H1 (cell line): Measurements from ENCODE around the gene DCAF16. TPM values are rescaled to one million over a fixed set of nuclear protein-coding genes. Genes with fewer than 3 reads are reported as not detected.

ENCODE experiments used
- CTCF ChIA-PET: fragments of 300-600 bp; sonication (Branson Sonifier 250); formaldehyde crosslinking; loops from one replicate; lab custom pipeline; 2021; ENCODE audit not compliant: partially characterized antibody; lab: Charles Lee
- POLR2A ChIA-PET: fragments of 300-600 bp; sonication (Branson Sonifier 250); formaldehyde crosslinking; loops from one replicate; lab custom pipeline; 2021; ENCODE audit warnings: inconsistent platforms; ENCODE audit not compliant: partially characterized antibody; lab: Charles Lee
- DNase-seq, 2 experiments: peaks; one replicate each; pipeline versions ENCODE4 v3.0.0 to v3.0.0-alpha.2; 2010 to 2022; ENCODE audit warnings: low spot score in 2 of 2, low read depth in 1 of 2, mixed read lengths in 1 of 2
- FAIRE-seq: peaks from 2 replicates; lab custom pipeline; 2011; peaks lifted over from hg19 to GRCh38; lab: Jason Lieb, UNC
- H2AFZ ChIP-seq: 2 replicates; pipeline ENCODE4 v1.8.1; 2012; ENCODE audit warnings: low read length, inconsistent platforms
- H2AK5ac ChIP-seq: 2 replicates; pipeline ENCODE4 v1.6.1; 2013; ENCODE audit warnings: low read depth, low read length
- H2BK120ac ChIP-seq: replicated peaks from 2 replicates; pipeline ENCODE3; 2013; ENCODE audit warnings: low read depth, low read length, inconsistent platforms
- H2BK12ac ChIP-seq: 2 replicates; pipeline ENCODE4 v1.6.1; 2013; ENCODE audit warnings: low read depth, low read length
- H2BK15ac ChIP-seq: 2 replicates; pipeline ENCODE4 v1.6.1; 2013; ENCODE audit warnings: low read length
- H2BK20ac ChIP-seq: 2 replicates; pipeline ENCODE4 v1.6.1; 2013; ENCODE audit warnings: low read length
- H2BK5ac ChIP-seq: 2 replicates; pipeline ENCODE4 v1.6.1; 2013; ENCODE audit warnings: low read depth, low read length
- H3K14ac ChIP-seq: 2 replicates; pipeline ENCODE4 v1.6.1; 2013; ENCODE audit warnings: inconsistent platforms; ENCODE audit not compliant: insufficient read length
- H3K18ac ChIP-seq: 2 replicates; pipeline ENCODE4 v1.6.1; 2013; ENCODE audit warnings: low read length; ENCODE audit errors: extremely low read depth
- H3K23ac ChIP-seq: 2 replicates; pipeline ENCODE4 v1.6.1; 2013; ENCODE audit warnings: inconsistent platforms; ENCODE audit not compliant: insufficient read length
- H3K23me2 ChIP-seq: 2 replicates; pipeline ENCODE4 v1.6.1; 2013; ENCODE audit warnings: low read depth, low read length
- H3K27ac ChIP-seq: 2 replicates; pipeline ENCODE4 v1.6.1; 2011; ENCODE audit warnings: low read depth, low read length, inconsistent platforms
- H3K27me3 ChIP-seq, 4 experiments: replicated peaks in 1 of 4; 1 replicate in 1 of 4; 2 replicates in 3 of 4; pipeline versions ENCODE4 v1.6.1 to v1.8.1; 2011 to 2013; ENCODE audit warnings: low read length in 3 of 4, mild to moderate bottlenecking in 3 of 4, inconsistent platforms in 2 of 4, mixed read lengths in 2 of 4, moderate library complexity in 1 of 4; ENCODE audit not compliant: control insufficient read depth in 3 of 4, insufficient read depth in 3 of 4; ENCODE audit errors: extremely low read depth in 1 of 4
- H3K36me3 ChIP-seq, 4 experiments: 2 replicates each; pipeline versions ENCODE4 v1.6.1 to v1.8.1; 2011 to 2013; ENCODE audit warnings: mild to moderate bottlenecking in 4 of 4, low read length in 3 of 4, moderate library complexity in 2 of 4, control low read depth in 1 of 4, inconsistent platforms in 1 of 4; ENCODE audit not compliant: insufficient read depth in 4 of 4, control insufficient read depth in 2 of 4
- H3K4ac ChIP-seq: replicated peaks from 2 replicates; pipeline ENCODE3; 2013; ENCODE audit warnings: low read length, low read depth, mixed read lengths, inconsistent platforms; ENCODE audit not compliant: insufficient read length
- H3K4me1 ChIP-seq, 4 experiments: replicated peaks in 1 of 4; 1 replicate in 1 of 4; 2 replicates in 3 of 4; pipeline versions ENCODE4 v1.6.1 to v1.8.1; 2011 to 2013; ENCODE audit warnings: low read length in 3 of 4, inconsistent platforms in 2 of 4, mixed read lengths in 1 of 4; ENCODE audit not compliant: insufficient read depth in 4 of 4, control insufficient read depth in 3 of 4
- H3K4me2 ChIP-seq, 2 experiments: 2 replicates each; pipeline versions ENCODE4 v1.6.1 to v1.8.1; 2011 to 2013; ENCODE audit warnings: low read depth in 2 of 2, low read length in 2 of 2, control low read depth in 1 of 2, inconsistent platforms in 1 of 2, mild to moderate bottlenecking in 1 of 2; ENCODE audit not compliant: insufficient read depth in 1 of 2
- H3K4me3 ChIP-seq, 4 experiments: fragments of 200-600, 300-600 bp in 1 of 4; sonication (generic), shearing (Covaris generic), sonication (Bioruptor Twin) in 1 of 4; 2 replicates each; pipeline versions ENCODE4 v1.5.1 to v1.8.1; 2011 to 2016; ENCODE audit warnings: low read length in 4 of 4, low read depth in 3 of 4, control low read depth in 2 of 4, inconsistent platforms in 2 of 4, mild to moderate bottlenecking in 2 of 4, mixed read lengths in 1 of 4, moderate library complexity in 1 of 4; ENCODE audit not compliant: insufficient read depth in 2 of 4; ENCODE audit errors: extremely low read depth in 1 of 4
- H3K56ac ChIP-seq: replicated peaks from 2 replicates; pipeline ENCODE3; 2013; ENCODE audit warnings: low read depth, mild to moderate bottlenecking, mixed read lengths, low read length, inconsistent platforms; ENCODE audit not compliant: insufficient read length
- H3K79me1 ChIP-seq: 2 replicates; pipeline ENCODE4 v1.6.1; 2013; ENCODE audit warnings: low read depth, low read length, control low read depth
- H3K79me2 ChIP-seq, 2 experiments: 2 replicates each; pipeline versions ENCODE4 v1.6.1 to v1.8.1; 2012 to 2013; ENCODE audit warnings: low read length in 2 of 2, mild to moderate bottlenecking in 2 of 2, inconsistent platforms in 1 of 2; ENCODE audit not compliant: insufficient read depth in 2 of 2, control insufficient read depth in 1 of 2
- H3K9ac ChIP-seq, 4 experiments: replicated peaks in 1 of 4; 1 replicate in 1 of 4; 2 replicates in 3 of 4; pipeline versions ENCODE4 v1.6.1 to v1.8.1; 2011 to 2013; ENCODE audit warnings: low read depth in 3 of 4, low read length in 3 of 4, control low read depth in 2 of 4, mild to moderate bottlenecking in 2 of 4, moderate library complexity in 2 of 4, inconsistent platforms in 1 of 4; ENCODE audit errors: extremely low read depth in 1 of 4
- H3K9me3 ChIP-seq, 2 experiments: 2 replicates each; pipeline versions ENCODE4 v1.6.1 to v1.8.1; 2012 to 2013; ENCODE audit warnings: mild to moderate bottlenecking in 2 of 2, moderate library complexity in 2 of 2, control low read depth in 1 of 2, inconsistent platforms in 1 of 2, low read depth in 1 of 2, low read length in 1 of 2, mixed read lengths in 1 of 2; ENCODE audit not compliant: insufficient read depth in 2 of 2
- H4K20me1 ChIP-seq, 2 experiments: replicated peaks in 1 of 2; 2 replicates each; pipeline versions ENCODE3 to v1.8.1; 2011 to 2013; ENCODE audit warnings: inconsistent platforms in 2 of 2, low read length in 2 of 2, mild to moderate bottlenecking in 1 of 2; ENCODE audit not compliant: insufficient read depth in 2 of 2, control insufficient read depth in 1 of 2
- H4K5ac ChIP-seq: 2 replicates; pipeline ENCODE4 v1.6.1; 2013; ENCODE audit warnings: low read length, low read depth, mixed read lengths, inconsistent platforms; ENCODE audit not compliant: insufficient read length
- H4K8ac ChIP-seq: 2 replicates; pipeline ENCODE4 v1.8.0; 2013; ENCODE audit warnings: mild to moderate bottlenecking, moderate library complexity, low read length, inconsistent platforms; ENCODE audit not compliant: insufficient read depth; ENCODE audit errors: extremely low read depth
- H4K91ac ChIP-seq: replicated peaks from 2 replicates; pipeline ENCODE3; 2013; ENCODE audit warnings: low read length, mixed read lengths, inconsistent platforms; ENCODE audit not compliant: insufficient read length
- ASH2L ChIP-seq: fragments of 200-600, 300-600 bp; sonication (generic); IDR thresholded peaks from one replicate; pipeline ENCODE4 v1.7.1; 2017; ENCODE audit warnings: low read length
- BRCA1 ChIP-seq: IDR thresholded peaks from 2 replicates; pipeline ENCODE4 v1.6.1; 2012; ENCODE audit warnings: low read depth, low read length, improper control_type of control experiment
- CEBPB ChIP-seq: IDR thresholded peaks from 2 replicates; pipeline ENCODE4 v1.6.1; 2012; ENCODE audit warnings: low read depth, low read length
- EP300 ChIP-seq, 2 experiments: IDR thresholded peaks; 1 replicate in 1 of 2; 2 replicates in 1 of 2; pipeline ENCODE4 v1.6.1; 2011 to 2012; ENCODE audit warnings: low read depth in 2 of 2, low read length in 2 of 2, mild to moderate bottlenecking in 2 of 2, borderline replicate concordance in 1 of 2, inconsistent platforms in 1 of 2, moderate library complexity in 1 of 2
- EZH2 ChIP-seq: fragments of 200-600 bp; sonication (generic); IDR thresholded peaks from 2 replicates; pipeline ENCODE4 v1.7.1; 2012; ENCODE audit warnings: low read depth, mild to moderate bottlenecking, moderate library complexity, low read length, inconsistent platforms; ENCODE audit not compliant: severe bottlenecking
- HDAC2 ChIP-seq, 2 experiments: fragments of 300-600 bp in 1 of 2; sonication (generic) in 1 of 2; IDR thresholded peaks; 2 replicates each; pipeline ENCODE4 v1.6.1; 2011 to 2012; ENCODE audit warnings: low read depth in 2 of 2, low read length in 2 of 2, mild to moderate bottlenecking in 2 of 2, moderate library complexity in 2 of 2, borderline replicate concordance in 1 of 2, inconsistent platforms in 1 of 2
- POU5F1 ChIP-seq: IDR thresholded peaks from 2 replicates; pipeline ENCODE4 v1.6.1; 2011; ENCODE audit warnings: low read depth, mild to moderate bottlenecking, low read length, moderate library complexity
- SP1 ChIP-seq: IDR thresholded peaks from 2 replicates; pipeline ENCODE4 v1.6.1; 2011; ENCODE audit warnings: low read depth, low read length
- SRF ChIP-seq: IDR thresholded peaks from 2 replicates; pipeline ENCODE4 v1.6.1; 2011; ENCODE audit warnings: mild to moderate bottlenecking, low read depth, low read length, moderate library complexity
- SUZ12 ChIP-seq: fragments of 200-600 bp; sonication (generic); IDR thresholded peaks from 2 replicates; pipeline ENCODE4 v1.6.1; 2012; ENCODE audit warnings: mild to moderate bottlenecking, inconsistent platforms, low read length, moderate library complexity, mixed read lengths
- TAF7 ChIP-seq: optimal IDR thresholded peaks from 2 replicates; pipeline ENCODE3; 2011; ENCODE audit warnings: low read depth, mild to moderate bottlenecking, inconsistent platforms, low read length, moderate library complexity, borderline replicate concordance
- TCF12 ChIP-seq: IDR thresholded peaks from 2 replicates; pipeline ENCODE4 v1.6.1; 2011; ENCODE audit warnings: low read depth, mild to moderate bottlenecking, low read length
- USF2 ChIP-seq: IDR thresholded peaks from 2 replicates; pipeline ENCODE4 v1.6.1; 2011; ENCODE audit warnings: low read length, improper control_type of control experiment
- WGBS, 2 experiments: shearing (Covaris generic) in 1 of 2; methylation state at CpG; one replicate each; pipeline versions ENCODE4 v1.1.6 to v1.1.7; 2013 to 2015; ENCODE audit warnings: low lambda C conversion rate in 2 of 2, mixed read lengths in 2 of 2, inconsistent platforms in 1 of 2, low coverage in 1 of 2, missing lambda C conversion rate in 1 of 2; ENCODE audit not compliant: insufficient replicate concordance in 2 of 2, insufficient coverage in 1 of 2, insufficient read length in 1 of 2; ENCODE audit errors: extremely low coverage in 1 of 2, missing lambda C conversion rate in 1 of 2; 5-methylcytosine and 5-hydroxymethylcytosine counted together
- polyA plus RNA-seq, 7 experiments: library from polyadenylated mRNA; depleted of rRNA in 3 of 7; stranded (reverse) in 5 of 7; unstranded in 2 of 7; fragments of >200 nt in 5 of 7; fragments of 200-250 nt in 2 of 7; gene quantifications; 1 replicate in 5 of 7; 2 replicates in 1 of 7; 4 replicates in 1 of 7; pipeline versions ENCODE4 v1.2.1 to v1.2.3, GENCODE V29; 2011 to 2013; ENCODE audit warnings: missing spikeins in 2 of 7, mixed read lengths in 2 of 7
- total RNA-seq: library from RNA; stranded (reverse); fragmentation: NEBNext Ultra II Directional; extraction: Animal tissue kit (Norgen Biotek cat#: 25700); gene quantifications from 2 replicates; pipeline ENCODE4 v1.2.1, GENCODE V29; 2021

Gene DCAF16
- total and polyA plus RNA-seq, 2 of the 8 experiments (the other 6 are each of a cell fraction or from before 2014, with no cell fraction given), result 26.5 to 55.7 TPM

GRCh38 chr4:17770845-17771244 lies 39.7 kb downstream of the DCAF16 start:
- Histone ChIP-seq H3K27me3 (no peaks in the 10 kb centered on the region), H3K4ac (no peak overlapping the region), H3K4me3 (no peak overlapping the region), H2AFZ (no peak overlapping the region), H3K56ac (no peak overlapping the region), H4K8ac (no peak overlapping the region), H3K4me1 (no peaks in the 10 kb centered on the region), H4K20me1 (no peaks in the 10 kb centered on the region), H2BK20ac (no peak overlapping the region), H2BK12ac (no peak overlapping the region), H3K4me2 (no peak overlapping the region), H3K14ac (no peak overlapping the region), H3K27ac (no peak overlapping the region), H3K18ac (no peak overlapping the region), H2BK15ac (no peak overlapping the region), H3K23me2 (no peaks in the 10 kb centered on the region), H4K91ac (no peak overlapping the region), H2BK5ac (no peak overlapping the region), H2BK120ac (no peak overlapping the region), H3K9ac (no peak overlapping the region), H4K5ac (no peak overlapping the region), H3K23ac (no peak overlapping the region), H3K79me1 (no peaks in the 10 kb centered on the region), H2AK5ac (no peak overlapping the region), H3K9me3 (peaks cover 0 to 15% of the 10 kb centered on the region in 2 experiments; a peak in 3 of 4 replicates), H3K79me2 (no peaks in the 10 kb centered on the region), H3K36me3 (no peaks in the 10 kb centered on the region)
- DNase-seq, result no peak
- ChIA-PET CTCF (interaction anchor here (0.6 to 1.1 kb wide), 2 partner anchors 9 to 183 kb away, joined by 3 read pairs; no protein-coding TSS in a partner anchor), POLR2A (no interaction called here)
- 90% methylated on average over 4 of the region's 4 CpGs; no CpG with 5 or more reads in 1 of the 2 experiments for WGBS, 2 experiments
- FAIRE-seq, result no peak
- no peak for TF ChIP-seq TAF7
- TF ChIP-seq HDAC2 (IDR thresholded peaks at IDR 0.05; ENCODE audit: borderline replicate concordance in 1 of 2, low read depth in 2 of 2, low read length in 2 of 2), result no peak
- no peak for TF ChIP-seq USF2
- no peak for TF ChIP-seq SRF
- no peak for TF ChIP-seq CEBPB
- TF ChIP-seq EP300 (IDR thresholded peaks at IDR 0.05; ENCODE audit: borderline replicate concordance in 1 of 2, low read depth in 2 of 2, low read length in 2 of 2), result no peak
- TF ChIP-seq EZH2, result no peak
- no peak for TF ChIP-seq SP1
- TF ChIP-seq SUZ12, result no peak
- TF ChIP-seq TCF12, result no peak
- TF ChIP-seq POU5F1, result no peak
- no peak for TF ChIP-seq BRCA1
- no peak for TF ChIP-seq ASH2L
